ENCODE results near the gene SDK1.

GRCh38 chr7:3910054-3910453, 609.0 kb downstream of the SDK1 start:
- no peak for TF ChIP-seq CTCF (IDR thresholded peaks at IDR 0.05)
- TF ChIP-seq MYBL2 (CRISPR knock-in tag; IDR thresholded peaks at IDR 0.05), result no peak
- TF ChIP-seq CREB1 (CRISPR knock-in tag; IDR thresholded peaks at IDR 0.05), result no peak
- TF ChIP-seq TEAD4 (CRISPR knock-in tag; IDR thresholded peaks at IDR 0.05), result no peak
- no peak for TF ChIP-seq NFYB (CRISPR knock-in tag; conservative IDR thresholded peaks at IDR 0.05; ENCODE audit: low read depth)
- TF ChIP-seq RELA (CRISPR knock-in tag; IDR thresholded peaks at IDR 0.05; ENCODE audit: borderline replicate concordance), result no peak
- TF ChIP-seq MAX (CRISPR knock-in tag; IDR thresholded peaks at IDR 0.05), result no peak

Measured in WTC11 (cell line).